ENCODE data around the gene MAP2K3.
"Not testable (repeated sequence)": the region's sequence is repeated elsewhere in the genome, so short reads cannot be mapped to it uniquely, and the experiment has no call there.

MAP2K3 gene

DNA sequence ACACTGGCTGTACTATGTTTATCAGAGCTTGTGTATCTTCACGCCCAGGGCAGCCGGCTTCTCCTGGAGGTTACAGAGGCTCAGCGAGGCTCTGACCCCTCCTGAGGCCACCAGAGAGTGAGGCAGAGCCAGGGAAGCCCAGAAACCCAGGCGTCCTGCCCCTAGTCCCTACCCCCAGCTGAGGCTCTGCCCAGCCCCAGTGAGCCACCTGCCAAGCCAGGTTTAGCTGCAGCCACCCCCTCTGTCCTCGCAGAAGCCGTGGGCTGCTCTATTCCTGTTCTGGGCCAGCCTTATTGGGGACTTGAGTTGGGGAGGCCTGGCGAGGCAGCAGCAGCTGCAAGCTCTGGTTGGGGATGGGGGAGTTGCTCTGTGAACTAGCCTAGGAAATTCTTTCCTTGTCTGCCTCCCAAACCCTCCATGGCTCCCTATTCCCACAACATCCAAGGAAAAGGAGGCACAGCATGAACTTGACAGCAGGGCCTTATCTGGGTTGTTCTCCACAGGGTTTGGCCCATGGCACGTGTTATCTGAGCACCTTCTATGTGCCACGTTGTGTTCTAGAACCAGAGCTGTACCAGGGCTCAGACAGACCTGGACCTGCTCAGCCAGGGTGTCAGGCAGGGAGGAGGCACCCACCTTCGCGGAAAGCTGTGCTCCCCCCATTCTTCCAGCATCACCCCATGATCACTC, 35.3 kb downstream of the MAP2K3 start:
- DNase-seq (ENCODE audit: extremely low spot score, insufficient read length, low read depth); FAIRE-seq: not testable (repeated sequence)

DNA sequence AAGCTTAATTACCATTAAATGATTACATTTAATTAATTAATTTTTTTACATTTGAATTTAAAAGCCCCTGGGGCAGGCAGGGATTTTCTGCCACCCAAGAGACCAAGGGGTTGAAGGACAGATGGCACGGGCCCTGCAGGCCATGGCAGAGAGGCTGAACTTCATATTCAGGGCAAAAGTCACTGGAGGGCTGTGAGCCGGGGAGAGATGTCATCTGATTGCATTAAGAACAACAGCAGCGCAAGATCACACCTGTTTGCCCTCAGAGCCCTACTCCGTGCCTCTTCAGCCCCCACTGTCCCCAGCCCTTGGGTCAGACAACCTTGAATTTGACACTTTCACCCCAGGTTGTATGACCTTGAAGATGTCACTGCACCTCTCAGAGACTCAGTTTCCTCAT, 35.9 kb downstream of the MAP2K3 start:
- FAIRE-seq; DNase-seq (ENCODE audit: extremely low spot score, insufficient read length, low read depth): not testable (repeated sequence)

DNA sequence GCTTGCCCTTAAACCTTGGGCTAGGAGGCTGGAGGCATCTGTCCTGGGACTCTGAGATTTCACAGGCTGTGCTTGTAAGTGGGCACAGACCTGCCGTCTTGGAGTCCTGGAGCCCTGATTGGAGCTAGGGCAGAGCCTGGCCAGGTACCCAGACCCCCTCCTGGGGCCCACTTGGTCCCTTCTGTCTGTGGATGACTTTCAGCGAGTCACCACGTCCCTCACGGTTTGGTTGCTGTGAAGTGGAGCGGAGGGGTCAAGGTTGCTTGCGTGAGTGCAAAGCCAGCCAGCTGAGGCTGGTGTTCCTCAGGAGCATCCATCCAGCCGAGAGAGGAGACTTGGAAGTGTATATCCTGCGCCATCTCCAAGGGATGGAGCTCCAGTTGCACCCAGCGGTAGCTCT, 36.5 kb downstream of the MAP2K3 start:
- FAIRE-seq; DNase-seq (ENCODE audit: extremely low spot score, insufficient read length, low read depth): not testable (repeated sequence)

DNA sequence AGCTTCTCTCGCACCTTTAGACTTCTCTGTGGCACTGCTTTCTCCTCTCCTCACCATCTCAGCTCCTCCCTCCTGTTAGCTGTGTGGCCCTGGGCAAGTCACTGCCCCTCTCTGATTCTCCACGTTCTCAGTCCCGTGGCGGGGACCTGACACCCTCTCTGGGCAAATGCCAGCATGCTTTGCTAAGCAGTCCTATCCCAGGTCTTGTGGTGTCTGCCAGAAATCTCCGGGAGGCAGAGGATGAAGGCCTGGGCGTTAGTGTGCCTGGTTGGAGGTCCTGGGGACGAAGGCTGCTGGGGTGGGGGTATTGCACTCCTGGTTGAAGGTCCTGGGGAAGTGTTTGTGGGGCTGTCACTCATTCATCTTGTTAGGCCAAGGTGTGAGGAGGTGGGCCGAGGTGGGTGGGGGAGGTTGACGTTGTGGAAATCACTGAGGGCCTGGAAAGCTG, 37.3 kb downstream of the MAP2K3 start:
- FAIRE-seq; DNase-seq (ENCODE audit: extremely low spot score, insufficient read length, low read depth): not testable (repeated sequence)

DNA sequence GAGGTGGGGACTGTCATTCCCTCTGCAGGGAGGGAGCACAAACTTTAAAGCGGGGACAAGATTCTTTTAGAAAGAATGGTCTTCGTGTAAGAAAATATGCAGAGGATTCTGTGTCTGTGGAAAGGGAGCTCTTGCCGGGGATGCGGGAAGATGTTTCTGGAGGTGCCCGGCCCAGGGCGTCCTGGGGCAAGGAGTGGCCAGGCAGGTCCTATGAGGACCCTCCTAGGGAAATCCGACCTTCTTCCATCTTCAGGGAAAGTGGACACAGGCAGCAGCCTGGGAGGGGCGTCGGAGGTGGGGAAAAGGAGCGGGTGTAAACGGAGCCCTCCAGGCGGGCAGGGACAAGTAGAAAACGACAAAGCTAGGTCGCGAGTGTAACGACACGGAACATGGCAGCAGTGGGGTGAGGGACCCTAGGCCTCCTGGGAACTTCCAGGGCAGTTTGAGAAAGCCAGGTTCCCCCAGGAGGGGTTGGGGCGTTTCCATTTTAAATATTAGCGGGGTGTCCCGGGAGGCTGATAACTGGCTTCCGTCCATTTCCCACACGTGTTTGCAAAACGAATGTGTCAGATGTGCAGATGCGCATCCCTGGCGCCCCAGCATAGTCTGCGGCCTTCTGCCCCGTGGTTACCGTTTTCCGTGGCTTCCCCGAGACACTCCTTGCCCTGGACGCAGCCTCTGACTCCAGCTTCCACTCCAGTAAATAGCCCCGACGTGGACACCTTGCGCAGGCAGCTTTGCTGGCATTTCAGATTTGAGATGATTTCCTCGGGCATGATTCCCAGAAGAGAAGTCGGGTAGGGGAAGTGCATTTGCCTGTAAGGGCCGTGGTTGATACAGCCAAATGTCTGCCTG, 39.0 kb downstream of the MAP2K3 start:
- FAIRE-seq = not testable (repeated sequence)

DNA sequence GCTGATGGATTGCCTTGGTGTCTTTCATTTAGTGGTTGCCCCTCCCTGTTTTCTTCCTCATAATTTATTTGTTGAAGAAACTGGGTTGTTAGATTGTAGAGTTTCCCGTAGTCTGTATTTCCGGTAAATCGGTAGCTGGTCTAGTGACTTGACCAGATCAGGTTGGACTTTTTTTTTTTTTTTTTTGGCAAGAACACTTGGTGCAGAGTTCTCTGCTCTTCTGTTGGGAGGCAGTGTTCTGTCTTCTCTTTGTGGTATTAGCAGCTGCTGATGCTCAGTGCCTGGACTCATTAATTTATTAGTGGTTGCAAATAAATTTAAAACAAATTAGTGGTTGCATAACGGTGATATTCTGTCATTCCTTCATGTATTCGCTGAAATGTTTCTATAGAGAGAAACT, 40.2 kb downstream of the MAP2K3 start:
- not testable (repeated sequence) for FAIRE-seq; DNase-seq (ENCODE audit: extremely low spot score, insufficient read length, low read depth)

More for the DNA sequence above, 39.0 kb downstream of the MAP2K3 start:
- DNase-seq (ENCODE audit: extremely low spot score, insufficient read length, low read depth) = not testable (repeated sequence)

DNA sequence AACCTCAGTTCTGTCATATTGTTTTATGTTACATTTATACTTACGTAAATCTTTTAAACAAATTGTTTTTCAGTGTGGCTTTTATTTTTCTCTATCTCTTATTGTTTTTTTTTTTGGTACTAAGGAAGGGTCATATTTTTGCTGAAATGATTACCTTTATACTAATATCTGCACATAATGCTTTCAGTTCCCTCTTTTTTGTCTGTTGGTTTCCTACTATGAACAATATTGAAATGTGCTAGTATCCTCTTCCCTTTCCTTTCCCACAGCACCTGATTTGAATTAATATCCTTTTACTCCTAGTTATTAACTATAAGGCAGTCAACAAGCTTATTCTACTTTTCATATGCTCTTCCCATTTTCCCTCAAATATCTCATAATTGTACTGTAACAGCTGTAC, 43.4 kb downstream of the MAP2K3 start:
- not testable (repeated sequence) for DNase-seq (ENCODE audit: extremely low spot score, insufficient read length, low read depth); FAIRE-seq

DNA sequence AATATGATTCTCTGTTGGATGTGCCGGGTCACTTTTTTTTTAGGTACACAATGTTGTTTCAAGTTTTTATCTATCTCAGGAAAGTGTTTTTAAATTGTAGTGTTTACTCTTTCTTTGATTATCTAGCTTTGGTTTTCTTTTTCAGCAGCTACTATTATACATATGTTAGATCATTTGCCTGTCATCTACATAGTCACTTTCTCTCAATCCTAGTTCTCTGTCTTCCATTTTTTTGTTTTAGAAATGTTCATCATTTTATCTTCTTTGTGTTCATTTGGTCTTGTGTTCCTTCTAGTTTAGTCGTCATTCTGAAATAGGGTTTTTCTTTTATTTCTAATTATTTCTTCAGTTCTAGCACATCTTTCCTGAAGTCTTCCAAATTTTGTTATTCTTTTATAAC, 44.3 kb downstream of the MAP2K3 start:
- not testable (repeated sequence) for DNase-seq (ENCODE audit: extremely low spot score, insufficient read length, low read depth); FAIRE-seq

DNA sequence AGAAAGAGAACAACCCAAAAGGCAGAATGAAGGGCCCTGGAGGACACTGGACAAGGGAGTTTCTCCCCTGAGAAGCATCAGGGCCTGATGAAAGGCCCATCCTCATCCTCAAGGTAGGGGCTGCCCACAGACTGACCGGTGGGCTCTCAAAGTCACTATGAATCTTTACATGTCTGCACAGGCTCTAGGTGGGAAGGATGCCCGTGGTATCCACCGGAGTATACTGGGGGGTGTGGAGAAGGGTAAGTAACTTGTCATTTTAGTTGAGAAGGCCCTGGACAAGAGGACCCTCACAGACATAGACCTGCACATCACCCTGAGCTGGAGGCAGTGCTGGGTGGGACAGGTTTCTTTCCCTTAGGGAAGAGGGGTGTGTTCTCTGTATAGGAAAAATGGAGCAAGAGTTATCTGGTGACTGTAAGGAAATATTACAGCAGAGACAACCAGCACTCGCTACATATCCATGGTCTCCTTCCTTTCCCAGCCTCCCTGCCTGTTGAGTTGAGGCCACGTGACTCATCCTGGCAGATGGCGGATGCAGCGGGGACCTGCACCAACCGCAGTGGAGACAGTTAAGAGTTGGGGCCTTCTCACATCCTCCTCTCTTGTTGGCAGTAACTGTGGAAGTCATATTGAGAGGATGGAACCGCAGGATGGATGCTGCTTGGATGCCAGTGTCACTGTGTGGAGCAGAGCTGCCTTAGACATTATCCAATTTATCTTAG, 46.1 kb downstream of the MAP2K3 start:
- DNase-seq (ENCODE audit: extremely low spot score, insufficient read length, low read depth) (no peak), FAIRE-seq (no peak)

DNA sequence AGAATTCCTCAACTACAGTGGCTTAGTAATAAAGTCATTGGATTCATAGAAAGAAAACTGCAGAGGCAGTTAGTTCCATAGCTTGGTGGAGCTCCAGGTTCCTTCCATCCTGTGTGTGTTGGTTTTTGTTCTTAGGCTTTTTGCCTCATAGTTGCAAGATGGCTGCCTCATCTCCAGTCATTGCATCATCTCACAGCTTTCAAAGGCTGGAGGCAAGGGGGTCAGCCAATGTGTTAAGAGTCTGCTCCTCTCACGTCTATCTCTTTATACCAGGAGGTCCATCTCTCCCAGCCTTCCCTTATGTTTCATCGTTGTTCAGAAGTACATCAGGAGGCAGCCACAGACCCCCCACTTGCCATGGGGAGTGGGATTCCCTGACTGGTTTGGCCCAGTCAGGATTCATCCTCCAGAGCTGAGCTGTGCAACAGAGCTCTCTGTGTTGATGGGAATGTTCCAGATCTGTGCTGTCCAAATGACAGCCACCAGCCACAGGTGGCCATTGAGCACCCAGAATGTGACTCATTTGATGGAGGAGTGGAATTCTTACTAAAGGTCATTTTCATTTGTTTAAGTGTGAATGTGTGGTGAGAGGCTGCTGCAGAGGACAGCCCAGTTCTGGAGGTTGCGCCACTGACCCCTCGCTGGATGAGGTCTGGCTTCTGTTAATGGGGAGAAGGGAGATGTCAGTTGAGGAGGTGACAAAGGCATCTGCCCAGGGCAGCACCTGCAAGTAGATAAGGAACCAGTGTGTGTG, 52.2 kb downstream of the MAP2K3 start:
- not testable (repeated sequence) for FAIRE-seq; DNase-seq (ENCODE audit: extremely low spot score, insufficient read length, low read depth)

DNA sequence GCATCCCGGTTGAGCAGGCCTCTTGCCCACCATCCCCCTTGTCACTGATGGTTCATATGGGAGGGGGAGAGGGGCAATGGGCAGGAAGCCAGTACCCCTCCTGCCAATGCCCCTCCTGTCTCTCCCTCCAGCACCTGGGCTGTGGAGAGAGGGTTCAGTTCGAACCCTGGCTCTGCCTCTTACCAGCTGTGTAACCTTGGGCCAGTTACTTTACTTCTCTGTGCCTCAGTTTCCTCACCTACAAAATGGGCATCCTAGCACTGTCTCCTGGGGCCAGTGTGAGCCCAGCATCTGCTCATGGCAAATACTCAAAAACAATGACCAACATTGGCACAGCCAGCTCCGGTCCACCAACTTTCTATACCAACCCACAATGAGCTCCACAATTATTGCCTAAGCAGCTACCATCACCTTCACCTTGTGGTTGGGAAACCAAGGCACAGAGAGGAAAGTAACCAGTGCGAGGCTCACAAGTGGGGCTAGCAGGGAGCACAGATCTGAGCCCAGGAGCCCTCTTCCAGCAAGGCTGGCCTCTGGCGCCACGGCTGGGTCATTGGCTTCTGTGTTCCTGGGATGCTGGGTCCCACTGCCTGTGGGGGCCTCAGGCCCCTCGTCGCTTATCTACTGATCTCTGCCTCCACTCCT, 53.6 kb downstream of the MAP2K3 start:
- FAIRE-seq; DNase-seq (ENCODE audit: extremely low spot score, insufficient read length, low read depth): not testable (repeated sequence)

DNA sequence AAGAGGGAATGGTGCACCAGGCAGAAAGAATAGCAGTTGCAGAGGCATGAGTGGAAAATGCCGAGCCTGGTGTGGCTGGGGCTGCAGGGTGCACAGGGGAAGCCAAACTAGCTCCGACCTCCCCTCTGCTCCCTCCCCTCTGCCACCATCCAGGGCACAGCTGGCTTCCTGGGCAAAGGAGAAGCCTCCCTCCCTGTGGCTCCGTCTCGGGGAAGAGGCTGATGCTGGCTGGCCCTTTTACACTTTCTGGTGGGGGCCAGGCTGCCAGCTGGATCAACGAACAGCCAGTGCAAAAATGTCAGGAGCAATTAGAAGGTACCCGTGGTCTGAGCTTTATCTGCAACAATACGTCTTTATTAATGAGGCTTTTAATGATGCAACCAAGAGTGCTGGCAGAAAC, 54.5 kb downstream of the MAP2K3 start:
- no peak for DNase-seq (ENCODE audit: extremely low spot score, insufficient read length, low read depth)
- FAIRE-seq = no peak

DNA sequence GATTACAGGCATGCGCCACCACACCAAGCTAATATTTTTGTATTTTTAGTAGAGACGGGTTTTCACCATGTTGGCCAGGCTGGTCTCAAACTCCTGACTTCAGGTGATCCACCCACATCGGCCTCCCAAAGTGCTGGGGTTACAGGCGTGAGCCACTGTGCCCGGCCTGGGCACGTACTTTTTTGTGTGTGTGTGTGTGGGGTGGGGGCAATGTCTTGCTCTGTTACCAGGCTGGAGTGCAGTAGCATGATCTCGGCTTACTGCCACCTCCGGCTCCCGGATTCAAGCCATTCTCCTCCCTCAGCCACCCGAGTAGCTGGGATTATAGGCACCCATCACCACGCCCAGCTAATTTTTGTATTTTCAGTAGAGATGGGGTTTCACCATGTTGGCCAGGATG, 55.1 kb downstream of the MAP2K3 start:
- not testable (repeated sequence) for DNase-seq (ENCODE audit: extremely low spot score, insufficient read length, low read depth); FAIRE-seq

DNA sequence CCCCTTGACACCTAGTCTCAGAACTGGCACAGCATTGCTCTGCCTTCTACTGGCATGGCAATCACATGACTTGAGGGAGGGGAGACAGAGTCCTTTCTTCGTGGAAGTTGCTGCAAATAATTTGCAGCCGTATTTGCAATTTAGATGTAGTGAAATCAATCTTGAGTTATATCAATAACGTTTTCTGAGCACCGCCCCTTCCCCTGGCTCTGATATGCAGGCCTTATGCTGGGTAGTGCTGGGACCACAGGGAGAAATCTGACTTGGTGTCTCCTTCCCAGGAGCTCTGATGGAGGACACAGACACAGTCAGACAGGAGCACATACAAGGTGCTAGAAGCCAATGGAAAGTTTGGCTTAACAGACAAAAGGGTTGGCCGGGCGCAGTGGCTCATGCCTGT, 55.9 kb downstream of the MAP2K3 start:
- DNase-seq (ENCODE audit: extremely low spot score, insufficient read length, low read depth); FAIRE-seq: not testable (repeated sequence)

DNA sequence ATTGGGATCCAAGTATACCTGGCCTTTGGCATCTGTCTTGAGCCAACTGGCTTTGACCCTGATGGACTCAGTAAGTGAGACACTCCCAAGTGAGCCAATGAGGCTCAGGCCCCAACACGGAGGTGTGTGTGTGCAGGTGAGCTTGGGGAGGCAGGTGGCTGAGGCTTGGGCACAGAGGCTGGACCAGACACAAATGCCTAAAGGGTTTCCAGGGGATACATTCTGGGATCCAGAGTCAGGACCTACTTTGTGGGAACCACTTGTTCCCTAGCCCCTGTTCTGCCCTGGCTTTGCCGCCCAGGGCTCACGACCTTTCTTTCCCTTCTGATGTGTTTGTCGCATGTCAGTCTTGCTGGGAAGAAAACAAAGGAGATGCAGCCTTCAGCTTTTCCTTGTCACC, 56.8 kb downstream of the MAP2K3 start:
- not testable (repeated sequence) for FAIRE-seq; DNase-seq (ENCODE audit: extremely low spot score, insufficient read length, low read depth)

DNA sequence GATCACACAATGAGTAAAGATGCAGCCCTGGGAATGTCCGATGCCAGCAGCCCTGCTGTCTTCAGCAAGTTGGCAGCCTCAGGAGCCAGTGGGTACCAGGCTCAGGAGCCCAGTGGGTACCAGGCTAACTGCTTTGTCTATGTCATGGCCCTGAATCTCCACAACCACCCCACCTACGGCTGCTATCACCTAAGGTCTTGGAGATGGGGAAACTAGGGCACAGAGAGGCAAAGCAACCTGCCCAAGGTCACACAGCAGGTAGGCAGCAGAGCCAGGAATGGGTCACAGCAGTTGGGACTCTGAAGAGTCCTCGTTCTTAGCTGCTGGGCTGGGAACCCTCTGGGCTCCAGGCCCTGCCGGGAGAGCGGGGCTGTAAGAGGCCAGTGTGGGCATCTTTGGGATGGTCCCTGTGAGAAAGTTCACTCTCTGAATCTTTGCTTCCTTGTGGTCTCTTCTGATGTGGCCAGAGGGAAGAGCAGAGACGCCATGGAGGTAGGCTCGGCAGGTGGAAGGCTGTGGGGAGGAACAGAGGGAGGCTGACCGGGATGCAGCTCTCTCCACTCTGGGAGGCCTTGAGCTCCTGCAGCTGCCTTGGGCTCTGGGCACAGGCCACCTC, 57.5 kb downstream of the MAP2K3 start:
- not testable (repeated sequence) for DNase-seq (ENCODE audit: extremely low spot score, insufficient read length, low read depth); FAIRE-seq

DNA sequence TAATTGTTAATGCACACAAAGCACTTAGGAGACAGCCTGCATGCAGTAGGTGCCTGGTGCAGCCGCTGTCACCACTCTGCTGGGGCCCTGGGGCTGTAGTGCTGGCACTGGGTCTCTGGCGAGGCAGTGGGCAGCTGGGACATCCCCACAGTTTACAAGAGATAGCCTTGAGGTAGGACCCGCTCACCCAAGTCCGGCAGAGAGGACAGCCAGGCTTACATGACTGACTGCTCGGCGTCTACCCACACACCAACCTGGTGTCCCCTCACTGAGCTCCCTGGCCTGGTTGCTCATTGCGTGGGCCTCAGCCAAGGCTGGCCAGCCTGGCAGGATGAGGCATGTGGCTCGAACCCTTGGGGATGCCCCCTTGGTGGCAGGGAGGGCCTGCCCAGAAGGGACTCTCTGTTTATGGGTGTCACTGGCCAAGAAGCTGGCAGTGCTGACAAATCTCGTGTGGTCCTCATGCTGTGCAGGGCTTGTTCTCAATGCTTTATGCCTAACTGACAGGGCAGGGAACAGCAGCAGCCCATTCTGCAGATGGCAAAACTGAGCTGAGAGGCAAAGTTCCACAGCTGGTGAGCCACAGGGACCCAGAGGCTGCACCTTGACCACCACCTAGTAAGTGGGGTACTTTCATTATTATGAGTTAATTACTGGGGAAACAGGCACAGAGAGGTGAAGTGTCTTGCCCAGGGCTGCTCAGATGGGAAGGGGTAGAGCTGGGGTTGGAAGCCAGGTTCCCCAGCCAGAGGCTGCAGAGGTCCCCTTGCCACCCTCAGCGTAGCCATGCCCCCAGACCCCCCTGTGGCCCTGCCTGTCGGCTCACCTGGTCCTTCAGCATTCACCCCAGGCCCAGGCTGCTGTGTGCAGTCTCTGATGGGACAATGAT, 58.8 kb downstream of the MAP2K3 start:
- not testable (repeated sequence) for DNase-seq (ENCODE audit: extremely low spot score, insufficient read length, low read depth); FAIRE-seq

DNA sequence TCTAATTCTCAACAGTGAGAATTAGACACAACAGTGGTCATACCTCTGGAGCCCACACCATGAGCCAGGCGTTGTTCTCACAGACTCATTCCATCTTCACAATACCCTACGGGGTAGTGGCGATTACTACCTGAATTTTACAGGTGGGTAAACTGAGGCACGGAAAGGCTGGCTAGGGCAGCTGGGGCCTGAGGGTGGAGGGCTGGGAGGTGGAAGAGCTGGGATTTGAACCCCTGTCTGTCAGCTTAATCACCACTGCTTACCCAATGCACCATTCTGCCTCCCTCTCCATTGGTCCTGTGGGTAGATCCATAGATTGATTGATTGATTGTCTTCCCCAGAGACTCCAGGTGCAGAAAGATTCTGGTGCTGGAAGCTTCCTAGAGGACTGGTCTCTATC, 60.3 kb downstream of the MAP2K3 start:
- not testable (repeated sequence) for FAIRE-seq; DNase-seq (ENCODE audit: extremely low spot score, insufficient read length, low read depth)

Measured in GM18507 (cell line).